T-helper 1 cell treated with Interleukin-12 subunit alpha and Interleukin-12 subunit beta and Interleukin-4 antibody, amounts not matched to agents 30 ng/mL and 1 ng/mL, for 36 hours (primary cell): ENCODE results near the gene PGAM1. TPM values are rescaled to one million over a fixed set of nuclear protein-coding genes. Genes with fewer than 3 reads are reported as not detected.

Experiments used
- total RNA-seq: library from RNA; stranded (reverse); gene quantifications from 2 replicates; pipeline ENCODE4 v1.2.3, GENCODE V29; 2022

The PGAM1 gene
- total RNA-seq, 1 donor from 2014 or later: 446 TPM

Other genes starting within 250 kb of the PGAM1 start
- 0.46 and 0.47 TPM in 2 replicates for gene SLIT1, start 240.2 kb upstream of the PGAM1 start, total RNA-seq
- 31.1 and 34.8 TPM in 2 replicates for gene ARHGAP19, start 133.6 kb upstream of the PGAM1 start, total RNA-seq
- 4.5 and 4.8 TPM in 2 replicates for gene FRAT1, start 106.9 kb upstream of the PGAM1 start, total RNA-seq
- 8.8 and 8.9 TPM in 2 replicates for gene FRAT2, start 91.5 kb upstream of the PGAM1 start, total RNA-seq
- gene RRP12, start 24.9 kb upstream of the PGAM1 start, total RNA-seq: 36.9 and 39.0 TPM in 2 replicates
- 53.8 and 57.6 TPM in 2 replicates for gene EXOSC1, start 19.8 kb downstream of the PGAM1 start, total RNA-seq
- 45.2 and 47.0 TPM in 2 replicates for gene ZDHHC16, start 20.0 kb downstream of the PGAM1 start, total RNA-seq
- 71.2 and 73.6 TPM in 2 replicates for gene MMS19, start 72.2 kb downstream of the PGAM1 start, total RNA-seq
- 0.90 and 1.5 TPM in 2 replicates for gene UBTD1, start 72.7 kb downstream of the PGAM1 start, total RNA-seq
- gene ANKRD2, start 146.6 kb downstream of the PGAM1 start, total RNA-seq: 0.32 TPM in 1 of 2 replicates, not detected in the other
- gene HOGA1, start 158.2 kb downstream of the PGAM1 start, total RNA-seq: not detected in 2 replicates
- not detected in 2 replicates for gene C10orf62, start 163.5 kb downstream of the PGAM1 start, total RNA-seq
- 1.1 and 1.3 TPM in 2 replicates for gene MORN4, start 207.3 kb downstream of the PGAM1 start, total RNA-seq
- 13.9 and 14.1 TPM in 2 replicates for gene PI4K2A, start 214.5 kb downstream of the PGAM1 start, total RNA-seq